ENCODE results near the gene ZNF473.
A peak's percentile ranks its signal among the peaks of the same experiment; 100 is the strongest.
"Not testable (repeated sequence)": the region's sequence is repeated elsewhere in the genome, so short reads cannot be mapped to it uniquely, and the experiment has no call there.

The ZNF473 gene

DNA sequence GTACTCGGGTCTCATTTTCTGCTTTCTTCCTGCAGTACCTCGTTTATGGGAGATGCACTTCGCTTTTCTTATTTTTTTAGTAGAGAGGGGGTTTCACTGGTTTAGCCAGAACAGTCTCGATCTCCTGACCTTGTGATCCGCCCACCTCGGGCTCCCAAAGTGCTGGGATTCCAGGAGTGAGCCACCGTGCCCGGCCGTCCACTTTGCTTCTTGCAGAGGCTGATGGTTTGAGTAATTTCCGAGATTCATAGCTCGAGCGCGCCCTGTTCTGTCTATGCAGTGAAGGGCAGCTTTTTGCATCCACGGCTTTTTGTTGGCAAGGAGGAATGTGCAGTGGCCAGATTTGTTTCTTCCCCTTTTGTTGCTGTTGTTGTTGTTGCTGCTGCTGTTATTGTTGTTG, 73.1 kb downstream of the ZNF473 start:
- DNase-seq (ENCODE audit: low read depth, low spot score): peak; percentile 34

DNA sequence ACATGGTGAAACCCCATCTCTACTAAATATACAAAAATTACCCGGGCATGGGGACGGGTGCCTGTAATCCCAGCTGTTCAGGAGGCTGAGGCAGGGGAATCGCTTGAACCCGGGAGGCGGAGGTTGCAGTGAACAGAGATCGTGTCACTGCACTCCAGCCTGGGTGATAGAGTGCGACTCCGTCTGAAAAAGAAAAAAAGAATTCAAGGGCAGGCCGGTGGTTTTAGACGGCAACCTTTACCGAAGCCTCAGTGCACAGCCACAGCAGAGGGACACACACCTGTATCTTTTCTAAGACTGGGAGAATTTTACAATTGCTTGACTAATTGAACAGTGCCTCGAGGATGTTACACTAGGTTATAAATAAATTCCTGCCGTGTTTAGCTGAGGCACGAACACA, 73.9 kb downstream of the ZNF473 start:
- not testable (repeated sequence) for DNase-seq (ENCODE audit: low read depth, low spot score)

DNA sequence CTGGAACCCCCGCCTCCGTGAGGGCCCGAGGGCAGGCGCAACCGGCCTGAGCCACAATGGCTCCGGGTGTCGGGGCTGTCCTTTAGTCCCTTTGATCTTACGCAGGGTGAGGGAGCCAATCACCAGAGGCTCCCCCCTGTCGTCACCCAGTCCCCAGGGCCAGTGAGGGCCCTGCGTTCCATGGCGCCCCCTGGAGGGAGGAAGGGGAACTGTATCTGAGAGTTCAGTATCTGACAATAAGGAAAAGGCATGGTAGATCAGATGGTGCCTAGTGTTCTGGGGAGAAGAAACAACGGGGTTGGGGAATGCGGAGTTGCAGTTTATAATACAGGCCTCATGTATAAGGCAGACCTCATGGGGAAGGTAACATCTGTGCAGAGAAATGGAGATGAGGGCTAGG, 75.1 kb downstream of the ZNF473 start:
- DNase-seq (ENCODE audit: low read depth, low spot score): not testable (repeated sequence)
